ENCODE results near the gene ICAM1. TPM values are rescaled to one million over a fixed set of nuclear protein-coding genes. Genes with fewer than 3 reads are reported as not detected.

ICAM1 gene
- total RNA-seq, 1 experiment from 2014 or later: 4.6 TPM

- Mint-ChIP-seq H3K36me3 (ENCODE audit: insufficient read depth, unreplicated experiment) (peaks cover 7% of the 10 kb centered on the region), H3K27me3 (ENCODE audit: insufficient read depth, unreplicated experiment) (no peaks in the 10 kb centered on the region), H3K9me3 (ENCODE audit: unreplicated experiment) (no peaks in the 10 kb centered on the region), H3K27ac (ENCODE audit: low read depth, unreplicated experiment) (no peak overlapping the region), H3K4me3 (ENCODE audit: unreplicated experiment) (no peak overlapping the region), H3K4me1 (ENCODE audit: insufficient read depth, unreplicated experiment) (peaks cover 8% of the 10 kb centered on the region)
- POLR2A ChIA-PET: no interaction called here
- TF ChIP-seq, protein P1, sequence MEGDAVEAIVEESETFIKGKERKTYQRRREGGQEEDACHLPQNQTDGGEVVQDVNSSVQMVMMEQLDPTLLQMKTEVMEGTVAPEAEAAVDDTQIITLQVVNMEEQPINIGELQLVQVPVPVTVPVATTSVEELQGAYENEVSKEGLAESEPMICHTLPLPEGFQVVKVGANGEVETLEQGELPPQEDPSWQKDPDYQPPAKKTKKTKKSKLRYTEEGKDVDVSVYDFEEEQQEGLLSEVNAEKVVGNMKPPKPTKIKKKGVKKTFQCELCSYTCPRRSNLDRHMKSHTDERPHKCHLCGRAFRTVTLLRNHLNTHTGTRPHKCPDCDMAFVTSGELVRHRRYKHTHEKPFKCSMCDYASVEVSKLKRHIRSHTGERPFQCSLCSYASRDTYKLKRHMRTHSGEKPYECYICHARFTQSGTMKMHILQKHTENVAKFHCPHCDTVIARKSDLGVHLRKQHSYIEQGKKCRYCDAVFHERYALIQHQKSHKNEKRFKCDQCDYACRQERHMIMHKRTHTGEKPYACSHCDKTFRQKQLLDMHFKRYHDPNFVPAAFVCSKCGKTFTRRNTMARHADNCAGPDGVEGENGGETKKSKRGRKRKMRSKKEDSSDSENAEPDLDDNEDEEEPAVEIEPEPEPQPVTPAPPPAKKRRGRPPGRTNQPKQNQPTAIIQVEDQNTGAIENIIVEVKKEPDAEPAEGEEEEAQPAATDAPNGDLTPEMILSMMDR (IDR thresholded peaks at IDR 0.05; ENCODE audit: unreplicated experiment): no peak
- intact Hi-C loops (cut with micrococcal nuclease): no loop called here
- CTCF ChIA-PET: interaction anchor here (1.1 kb wide), 2 partner anchors 15 to 135 kb away, joined by 3 to 4 read pairs; no protein-coding TSS in a partner anchor
- DNase-seq (ENCODE audit: unreplicated experiment): no peak
- BruUV-seq (replicated peaks): no TSS peak
These were observed 28.9 kb downstream of the ICAM1 start for GRCh38 chr19:10299545-10300458.

DNA sequence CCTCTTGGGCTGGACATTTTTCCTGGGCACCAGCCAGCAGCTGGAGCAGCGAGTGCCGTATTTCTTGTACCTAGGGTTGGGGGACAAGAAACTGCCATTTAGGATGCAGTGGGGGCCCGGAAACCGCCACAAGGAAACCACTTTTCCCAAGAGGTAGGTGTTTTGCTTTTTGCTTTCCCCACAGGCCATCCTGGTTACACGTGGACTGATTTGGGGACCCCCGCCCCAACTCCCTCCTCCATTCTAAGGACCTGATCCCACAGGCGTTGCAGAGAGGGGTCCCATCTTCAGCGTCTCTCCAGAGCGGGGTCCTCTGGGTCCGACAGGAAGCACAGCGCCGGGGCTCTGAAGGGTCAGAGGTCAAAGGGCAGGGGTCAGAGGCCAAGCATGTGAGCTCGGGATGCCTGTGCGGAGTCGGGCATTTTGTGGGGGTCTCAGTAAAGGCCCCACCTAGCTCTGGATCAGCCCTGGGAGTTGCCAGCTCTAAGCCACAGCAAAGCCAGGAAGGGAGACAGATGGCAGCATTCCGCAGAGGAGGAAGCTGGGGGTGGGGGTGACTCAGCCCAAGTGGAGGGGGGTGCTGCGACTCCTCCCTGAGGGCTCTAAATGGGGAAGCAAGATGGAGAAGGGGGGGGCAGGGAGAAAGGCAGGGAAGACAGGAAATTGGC, 34.4 kb downstream of the ICAM1 start:
- Mint-ChIP-seq H3K36me3 (ENCODE audit: insufficient read depth, unreplicated experiment) (no peaks in the 10 kb centered on the region), H3K27ac (ENCODE audit: low read depth, unreplicated experiment) (no peak overlapping the region), H3K4me1 (ENCODE audit: insufficient read depth, unreplicated experiment) (peaks cover 8% of the 10 kb centered on the region), H3K27me3 (ENCODE audit: insufficient read depth, unreplicated experiment) (no peaks in the 10 kb centered on the region), H3K9me3 (ENCODE audit: unreplicated experiment) (no peaks in the 10 kb centered on the region), H3K4me3 (ENCODE audit: unreplicated experiment) (no peak overlapping the region)
- no TSS peak for BruUV-seq (replicated peaks)
- intact Hi-C loops (cut with micrococcal nuclease): no loop called here
- TF ChIP-seq, protein P1 (IDR thresholded peaks at IDR 0.05; ENCODE audit: unreplicated experiment): no peak
- no peak for DNase-seq (ENCODE audit: unreplicated experiment)
- ChIA-PET CTCF (interaction anchor here (0.5 to 1.4 kb wide), 5 partner anchors 9 to 74 kb away, joined by 3 to 5 read pairs (median 4); partner anchors contain the start of gene ICAM1), POLR2A (interaction anchor here (0.6 kb wide), 1 partner anchor 20 kb away, joined by 4 read pairs; no protein-coding TSS in a partner anchor)

DNA sequence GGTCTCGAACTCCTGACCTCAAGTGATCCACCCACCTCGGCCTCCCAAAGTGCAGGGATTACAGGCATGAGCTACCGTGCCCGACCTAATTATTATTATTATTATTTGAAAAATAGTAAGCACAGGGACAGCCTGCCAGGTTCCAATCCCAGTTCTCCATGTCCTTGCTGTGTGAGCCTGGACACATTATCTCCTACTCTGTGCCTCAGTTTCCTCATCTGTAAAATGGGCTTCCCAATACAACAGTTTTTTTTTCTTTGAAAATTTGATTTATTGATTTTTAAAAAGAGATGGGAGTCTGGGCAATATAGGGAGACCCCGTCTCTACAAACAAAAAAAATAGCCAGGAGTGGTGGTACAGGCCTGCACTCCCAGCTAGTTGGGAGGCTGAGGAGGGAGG, 35.4 kb downstream of the ICAM1 start:
- Mint-ChIP-seq H3K27ac (ENCODE audit: low read depth, unreplicated experiment) (no peak overlapping the region), H3K36me3 (ENCODE audit: insufficient read depth, unreplicated experiment) (no peaks in the 10 kb centered on the region), H3K4me1 (ENCODE audit: insufficient read depth, unreplicated experiment) (peaks cover 8% of the 10 kb centered on the region), H3K9me3 (ENCODE audit: unreplicated experiment) (no peaks in the 10 kb centered on the region), H3K4me3 (ENCODE audit: unreplicated experiment) (no peak overlapping the region), H3K27me3 (ENCODE audit: insufficient read depth, unreplicated experiment) (no peaks in the 10 kb centered on the region)
- intact Hi-C loops (cut with micrococcal nuclease): no loop called here
- ChIA-PET POLR2A (no interaction called here), CTCF (interaction anchor here (0.8 to 1.4 kb wide), 4 partner anchors 8 to 83 kb away, joined by 3 to 5 read pairs (median 4); partner anchors contain the start of gene ICAM1)
- no peak for DNase-seq (ENCODE audit: unreplicated experiment)
- BruUV-seq (replicated peaks): no TSS peak
- TF ChIP-seq, protein P1 (IDR thresholded peaks at IDR 0.05; ENCODE audit: unreplicated experiment): no peak

GRCh38 chr19:10309423-10309822, 38.5 kb downstream of the ICAM1 start, which contains the start of gene ZGLP1:
Gene ZGLP1 (minus strand): TSS chr19:10309815.
- peaks cover 11% of the 10 kb centered on the region for H3K36me3 Mint-ChIP-seq (ENCODE audit: insufficient read depth, unreplicated experiment)

More at GRCh38 chr19:10309423-10309822, 38.5 kb downstream of the ICAM1 start, which contains the start of gene ZGLP1:
- TF ChIP-seq, protein P1 (IDR thresholded peaks at IDR 0.05; ENCODE audit: unreplicated experiment): no peak
- intact Hi-C loops (cut with micrococcal nuclease): no loop called here
- no TSS peak for BruUV-seq (replicated peaks)
- peaks cover 1% of the 10 kb centered on the region for H3K4me1 Mint-ChIP-seq (ENCODE audit: insufficient read depth, unreplicated experiment)
- no peak within 1 kb of the TSS for H3K27ac Mint-ChIP-seq (ENCODE audit: low read depth, unreplicated experiment)
- POLR2A ChIA-PET: no interaction called here
- no peak for DNase-seq (ENCODE audit: unreplicated experiment)
- no peaks in the 10 kb centered on the region for H3K27me3 Mint-ChIP-seq (ENCODE audit: insufficient read depth, unreplicated experiment)
- H3K4me3 Mint-ChIP-seq (ENCODE audit: unreplicated experiment): no peak within 1 kb of the TSS
- CTCF ChIA-PET: interaction anchor here (0.6 kb wide), 1 partner anchor 378 kb away, joined by 3 read pairs; no protein-coding TSS in a partner anchor
- no peaks in the 10 kb centered on the region for H3K9me3 Mint-ChIP-seq (ENCODE audit: unreplicated experiment)
